ENCODE data around the gene ZCCHC8.

- TF ChIP-seq CTCF (conservative IDR thresholded peaks at IDR 0.05; ENCODE audit: low read depth, low read length) (no peak), EZH2 (IDR thresholded peaks at IDR 0.05; ENCODE audit: borderline replicate concordance, low read depth, low read length, poor library complexity, severe bottlenecking) (no peak)
These were observed 594 bp downstream of the ZCCHC8 start for GRCh38 chr12:122499991-122500684.
